GM19023 (cell line): ENCODE measurements around the gene ZNF584.
A peak's percentile ranks its signal among the peaks of the same experiment; 100 is the strongest.

ENCODE experiments used
- ATAC-seq: cut with Tn5 transposase; IDR thresholded peaks from one replicate; pipeline ENCODE4 v1.9.1; 2021; ENCODE audit warnings: mild to moderate bottlenecking, moderate library complexity; ENCODE audit not compliant: unreplicated experiment

Gene ZNF584

GRCh38 chr19:58460039-58460438 is 51.6 kb downstream of the ZNF584 start:
- ATAC-seq: no peak

GRCh38 chr19:58466089-58466759 is 57.8 kb downstream of the ZNF584 start:
- ATAC-seq: peak; percentile 22

- ATAC-seq: peak; percentile 86
These were observed 58.5 kb downstream of the ZNF584 start, which contains the start of gene ZNF324 for GRCh38 chr19:58466760-58467589. ZNF324 (plus strand) TSS chr19:58467080; CDS start chr19:58469186, 2,106 bp downstream.
